Measurements from ENCODE around the gene PCED1A. TPM values are rescaled to one million over a fixed set of nuclear protein-coding genes. Genes with fewer than 3 reads are reported as not detected.
"Not testable (repeated sequence)": the region's sequence is repeated elsewhere in the genome, so short reads cannot be mapped to it uniquely, and the experiment has no call there.

PCED1A gene
- total RNA-seq, 2 donors from 2014 or later: 40.2 to 46.5 TPM

- Mint-ChIP-seq H3K9me3 (no peaks in the 10 kb centered on the region), H3K36me3 (ENCODE audit: low read depth) (peaks cover 39% of the 10 kb centered on the region), H3K4me1 (no peaks in the 10 kb centered on the region), H3K27me3 (ENCODE audit: insufficient read depth) (peaks cover 15% of the 10 kb centered on the region), H3K27ac (no peak overlapping the region), H3K4me3 (no peak overlapping the region)
- 90 to 92% methylated on average over 10 to 14 of the region's 14 CpGs for WGBS, 2 experiments (ENCODE audit: insufficient coverage in 1 of 2, insufficient read length in 1 of 2)
- Histone ChIP-seq H3K9me3 (ENCODE audit: control insufficient read depth, low read length) (no peaks in the 10 kb centered on the region), H3K36me3 (ENCODE audit: control insufficient read depth, insufficient read depth, low read length) (peaks cover 5% of the 10 kb centered on the region), H3K9ac (ENCODE audit: extremely low read depth, low read length, poor library complexity, severe bottlenecking) (no peak overlapping the region), H3K27ac (ENCODE audit: low read depth, low read length) (no peak overlapping the region), H3K4me3 (ENCODE audit: low read length) (no peak overlapping the region), H3K27me3 (ENCODE audit: control insufficient read depth, insufficient read depth, low read length, poor library complexity, severe bottlenecking) (no peaks in the 10 kb centered on the region), H3K4me1 (ENCODE audit: control insufficient read depth, insufficient read depth, low read length) (no peaks in the 10 kb centered on the region)
- DNase-seq: no peak
- TF ChIP-seq CTCF (conservative IDR thresholded peaks at IDR 0.05): no peak
Observed at GRCh38 chr20:2834401-2835110, 5.9 kb downstream of the PCED1A start.

- TF ChIP-seq CTCF (conservative IDR thresholded peaks at IDR 0.05): no peak
- H3K27ac ChIP-seq (ENCODE audit: low read depth, low read length): no peak overlapping the region
- no peaks in the 10 kb centered on the region for H3K4me1 ChIP-seq (ENCODE audit: control insufficient read depth, insufficient read depth, low read length)
- no peak for DNase-seq
- no peaks in the 10 kb centered on the region for H3K4me1 Mint-ChIP-seq
- H3K36me3 ChIP-seq (ENCODE audit: control insufficient read depth, insufficient read depth, low read length): peaks cover 5% of the 10 kb centered on the region
- H3K36me3 Mint-ChIP-seq (ENCODE audit: low read depth): peaks cover 34% of the 10 kb centered on the region
- 97% methylated on average over 1 of the region's 1 CpG; no CpG with 5 or more reads in 1 of the 2 experiments for WGBS, 2 experiments (ENCODE audit: insufficient coverage in 1 of 2, insufficient read length in 1 of 2)
- peaks cover 6% of the 10 kb centered on the region for H3K27me3 ChIP-seq (ENCODE audit: control insufficient read depth, insufficient read depth, low read length, poor library complexity, severe bottlenecking)
- H3K4me3 ChIP-seq (ENCODE audit: low read length): no peak overlapping the region
- H3K27ac Mint-ChIP-seq: no peak overlapping the region
- no peak overlapping the region for H3K9ac ChIP-seq (ENCODE audit: extremely low read depth, low read length, poor library complexity, severe bottlenecking)
- no peaks in the 10 kb centered on the region for H3K9me3 ChIP-seq (ENCODE audit: control insufficient read depth, low read length)
- peaks cover 16% of the 10 kb centered on the region for H3K27me3 Mint-ChIP-seq (ENCODE audit: insufficient read depth)
- H3K9me3 Mint-ChIP-seq: no peaks in the 10 kb centered on the region
- no peak overlapping the region for H3K4me3 Mint-ChIP-seq
Observed at GRCh38 chr20:2833761-2834160, 6.7 kb downstream of the PCED1A start.

- H3K4me1 ChIP-seq (ENCODE audit: control insufficient read depth, insufficient read depth, low read length); H3K4me1 Mint-ChIP-seq; H3K9ac ChIP-seq (ENCODE audit: extremely low read depth, low read length, poor library complexity, severe bottlenecking); H3K36me3 ChIP-seq (ENCODE audit: control insufficient read depth, insufficient read depth, low read length); H3K4me3 ChIP-seq (ENCODE audit: low read length); H3K9me3 ChIP-seq (ENCODE audit: control insufficient read depth, low read length); DNase-seq; H3K27ac ChIP-seq (ENCODE audit: low read depth, low read length); H3K9me3 Mint-ChIP-seq; H3K27ac Mint-ChIP-seq; H3K4me3 Mint-ChIP-seq: not testable (repeated sequence)
- H3K27me3 ChIP-seq (ENCODE audit: control insufficient read depth, insufficient read depth, low read length, poor library complexity, severe bottlenecking): peaks cover 32% of the 10 kb centered on the region
- Mint-ChIP-seq H3K36me3 (ENCODE audit: low read depth) (peaks cover 12% of the 10 kb centered on the region), H3K27me3 (ENCODE audit: insufficient read depth) (peaks cover 39% of the 10 kb centered on the region)
- 92 to 94% methylated on average over 4 to 7 of the region's 7 CpGs for WGBS, 2 experiments (ENCODE audit: insufficient coverage in 1 of 2, insufficient read length in 1 of 2)
Observed at GRCh38 chr20:2831206-2831605, 9.2 kb downstream of the PCED1A start.

All from endodermal cell (in vitro differentiated cells).